OCI-LY7 (cell line): ENCODE results near the gene ATP2A3. TPM values are rescaled to one million over a fixed set of nuclear protein-coding genes. Genes with fewer than 3 reads are reported as not detected.

ENCODE experiments used
- BruUV-seq: library from RNA; stranded (reverse); fragments of 400-500 nt; replicated peaks from 2 replicates; lab custom pipeline; 2021; lab: Mats Ljungman, UMichigan
- CTCF ChIA-PET: fragments of 300-600 bp; sonication (Branson Sonifier 250); formaldehyde crosslinking; loops from one replicate; lab custom pipeline; 2022; ENCODE audit warnings: antibody characterized with exemption; ENCODE audit not compliant: unreplicated experiment; lab: Charles Lee
- POLR2A ChIA-PET: fragments of 300-600 bp; sonication (Branson Sonifier 250); formaldehyde crosslinking; loops from one replicate; lab custom pipeline; 2022; ENCODE audit warnings: antibody characterized with exemption; lab: Charles Lee
- DNase-seq: peaks from one replicate; pipeline ENCODE4 v3.0.0-alpha.2; 2015; ENCODE audit warnings: low spot score
- H2AFZ ChIP-seq: fragments of 200-600 bp; sonication (generic), shearing (Covaris generic); 2 replicates; pipeline ENCODE4 v1.6.1; 2014; ENCODE audit warnings: mild to moderate bottlenecking, antibody characterized with exemption, low read length, moderate library complexity
- H3K27ac ChIP-seq: fragments of 200-600 bp; sonication (generic); 2 replicates; pipeline ENCODE4 v1.5.1; 2014; ENCODE audit warnings: mixed run types, low read depth, mild to moderate bottlenecking, moderate library complexity, low read length, inconsistent platforms; ENCODE audit not compliant: poor library complexity, severe bottlenecking
- H3K36me3 ChIP-seq: fragments of 200-600 bp; sonication (generic); 2 replicates; pipeline ENCODE4 v1.6.1; 2014; ENCODE audit warnings: mild to moderate bottlenecking, antibody characterized with exemption, low read length, moderate library complexity, mixed read lengths; ENCODE audit not compliant: insufficient read depth
- H3K4me1 ChIP-seq: fragments of 200-600 bp; sonication (generic); 2 replicates; pipeline ENCODE4 v1.5.1; 2014; ENCODE audit warnings: mild to moderate bottlenecking, low read length; ENCODE audit not compliant: insufficient read depth, poor library complexity, severe bottlenecking
- H3K4me2 ChIP-seq: fragments of 200-600 bp; sonication (generic); 2 replicates; pipeline ENCODE4 v1.6.1; 2014; ENCODE audit warnings: mild to moderate bottlenecking, low read length
- H3K4me3 ChIP-seq: fragments of 200-600 bp; sonication (generic); 2 replicates; pipeline ENCODE4 v1.5.1; 2014; ENCODE audit warnings: mild to moderate bottlenecking, low read depth, low read length; ENCODE audit not compliant: poor library complexity, severe bottlenecking
- H3K79me2 ChIP-seq: fragments of 200-600 bp; sonication (generic); 2 replicates; pipeline ENCODE4 v1.6.1; 2016; ENCODE audit warnings: low read depth, mild to moderate bottlenecking, low read length, moderate library complexity, mixed read lengths; ENCODE audit not compliant: insufficient read depth
- H3K9me2 ChIP-seq: fragments of 200-600 bp; sonication (generic); 2 replicates; pipeline ENCODE4 v1.6.1; 2016; ENCODE audit warnings: mild to moderate bottlenecking, low read length, mixed read lengths; ENCODE audit not compliant: insufficient read depth
- H3K9me3 ChIP-seq: fragments of 200-600 bp; sonication (generic); 2 replicates; pipeline ENCODE4 v1.6.1; 2014; ENCODE audit warnings: mild to moderate bottlenecking, mixed run types, low read length, mixed read lengths
- H4K20me1 ChIP-seq: fragments of 200-600 bp; sonication (generic); 2 replicates; pipeline ENCODE4 v1.6.1; 2014; ENCODE audit warnings: mild to moderate bottlenecking, antibody characterized with exemption, low read length, moderate library complexity, mixed read lengths; ENCODE audit not compliant: insufficient read depth
- CTCF ChIP-seq: fragments of 200-600 bp; sonication (generic); conservative IDR thresholded peaks from 2 replicates; pipeline ENCODE4 v1.5.1; 2014; ENCODE audit warnings: mild to moderate bottlenecking, antibody characterized with exemption, low read length, moderate library complexity, mixed read lengths
- EZH2phosphoT487 ChIP-seq: fragments of 200-600 bp; sonication (generic); IDR thresholded peaks from 2 replicates; pipeline ENCODE4 v1.6.1; 2018; ENCODE audit warnings: low read depth, borderline replicate concordance, mild to moderate bottlenecking, mixed run types, antibody characterized with exemption, low read length, moderate library complexity, mixed read lengths
- intact Hi-C: fragments of 100-400 bp; cut with micrococcal nuclease; formaldehyde crosslinking; loops from one replicate; pipeline ENCODE4 v1.10.0; 2022; ENCODE audit not compliant: unreplicated experiment
- total RNA-seq, 2 experiments: library from RNA; depleted of rRNA in 1 of 2; stranded (reverse); fragments of >200 nt in 1 of 2; shearing (Covaris generic) in 1 of 2; gene quantifications; 2 replicates each; pipeline ENCODE4 v1.2.3, GENCODE V29; 2014 to 2022

Gene ATP2A3
- total RNA-seq, 2 experiments from 2014 or later = 108 to 353 TPM

- POLR2A ChIA-PET = no interaction called here
- Histone ChIP-seq H3K4me2 (no peak overlapping the region), H3K79me2 (no peaks in the 10 kb centered on the region), H3K4me3 (no peak overlapping the region), H3K36me3 (peaks cover 96% of the 10 kb centered on the region), H3K27ac (no peak overlapping the region), H3K4me1 (peaks cover under 1% of the 10 kb centered on the region), H3K9me2 (no peaks in the 10 kb centered on the region), H2AFZ (no peak overlapping the region), H3K9me3 (no peaks in the 10 kb centered on the region), H4K20me1 (no peaks in the 10 kb centered on the region)
- BruUV-seq = no TSS peak
- DNase-seq = no peak
- CTCF ChIA-PET = no interaction called here
- TF ChIP-seq CTCF = no peak
- TF ChIP-seq EZH2phosphoT487 = no peak
- intact Hi-C loops = no loop called here
Observed at GRCh38 chr17:3928406-3928805, 35.8 kb downstream of the ATP2A3 start.

- CTCF ChIA-PET = no interaction called here
- BruUV-seq = no TSS peak
- POLR2A ChIA-PET = no interaction called here
Observed at GRCh38 chr17:3927628-3928340, 36.5 kb downstream of the ATP2A3 start.

More at GRCh38 chr17:3927628-3928340, 36.5 kb downstream of the ATP2A3 start:
- TF ChIP-seq CTCF = no peak
- TF ChIP-seq EZH2phosphoT487 = no peak
- H3K9me3 ChIP-seq = no peaks in the 10 kb centered on the region
- no peaks in the 10 kb centered on the region for H4K20me1 ChIP-seq
- DNase-seq = no peak
- no peak overlapping the region for H2AFZ ChIP-seq
- no peaks in the 10 kb centered on the region for H3K9me2 ChIP-seq
- intact Hi-C loops = no loop called here
- no peaks in the 10 kb centered on the region for H3K79me2 ChIP-seq
- peaks cover 90% of the 10 kb centered on the region for H3K36me3 ChIP-seq
- no peak overlapping the region for H3K27ac ChIP-seq
- H3K4me2 ChIP-seq = no peak overlapping the region
- peaks cover 7% of the 10 kb centered on the region for H3K4me1 ChIP-seq
- no peak overlapping the region for H3K4me3 ChIP-seq
